ENCODE results near the gene DAO. TPM values are rescaled to one million over a fixed set of nuclear protein-coding genes. Genes with fewer than 3 reads are reported as not detected.

DAO gene
- total RNA-seq, 2 donors from 2014 or later: not detected

- no peaks in the 10 kb centered on the region for H3K36me3 ChIP-seq
- H3K27ac ChIP-seq: no peak overlapping the region
- H3K4me3 ChIP-seq: no peak overlapping the region
- DNase-seq (ENCODE audit: low spot score): no peak
- TF ChIP-seq CTCF (IDR thresholded peaks at IDR 0.05): no peak
- H3K4me1 ChIP-seq: no peaks in the 10 kb centered on the region
- peaks cover 0 to 9% of the 10 kb centered on the region in 2 donors for H3K9me3 ChIP-seq
- H3K27me3 ChIP-seq: no peaks in the 10 kb centered on the region
These were observed 7.2 kb downstream of the DAO start for GRCh38 chr12:108886873-108887629.

GRCh38 chr12:108888031-108888430 is 8.1 kb downstream of the DAO start:
- no peaks in the 10 kb centered on the region for H3K4me1 ChIP-seq
- no peak overlapping the region for H3K4me3 ChIP-seq
- H3K27ac ChIP-seq: no peak overlapping the region
- TF ChIP-seq CTCF (IDR thresholded peaks at IDR 0.05): no peak
- peaks cover 0 to 9% of the 10 kb centered on the region in 2 donors for H3K9me3 ChIP-seq
- no peaks in the 10 kb centered on the region for H3K36me3 ChIP-seq
- no peak for DNase-seq (ENCODE audit: low spot score)
- H3K27me3 ChIP-seq: no peaks in the 10 kb centered on the region

GRCh38 chr12:108890208-108890607 is 10.3 kb downstream of the DAO start:
- no peak for DNase-seq (ENCODE audit: low spot score)
- no peaks in the 10 kb centered on the region for H3K4me1 ChIP-seq
- H3K9me3 ChIP-seq: peaks cover 0 to 9% of the 10 kb centered on the region in 2 donors
- no peak for TF ChIP-seq CTCF (IDR thresholded peaks at IDR 0.05)
- no peaks in the 10 kb centered on the region for H3K27me3 ChIP-seq
- no peak overlapping the region for H3K27ac ChIP-seq
- no peak overlapping the region for H3K4me3 ChIP-seq
- no peaks in the 10 kb centered on the region for H3K36me3 ChIP-seq

GRCh38 chr12:108895220-108895802 is 15.4 kb downstream of the DAO start:
- DNase-seq (ENCODE audit: low spot score): no peak
- H3K9me3 ChIP-seq: peaks cover 0 to 6% of the 10 kb centered on the region in 2 donors
- no peaks in the 10 kb centered on the region for H3K27me3 ChIP-seq
- no peak overlapping the region for H3K27ac ChIP-seq
- no peak overlapping the region for H3K4me3 ChIP-seq
- no peaks in the 10 kb centered on the region for H3K4me1 ChIP-seq
- H3K36me3 ChIP-seq: no peaks in the 10 kb centered on the region
- no peak for TF ChIP-seq CTCF (IDR thresholded peaks at IDR 0.05)

GRCh38 chr12:108896336-108896735 is 16.4 kb downstream of the DAO start:
- H3K27me3 ChIP-seq: no peaks in the 10 kb centered on the region
- no peaks in the 10 kb centered on the region for H3K9me3 ChIP-seq
- no peak for DNase-seq (ENCODE audit: low spot score)
- no peak overlapping the region for H3K4me3 ChIP-seq
- no peak overlapping the region for H3K27ac ChIP-seq
- H3K36me3 ChIP-seq: no peaks in the 10 kb centered on the region
- no peak for TF ChIP-seq CTCF (IDR thresholded peaks at IDR 0.05)
- no peaks in the 10 kb centered on the region for H3K4me1 ChIP-seq

Data from right atrium auricular region (tissue), 2 donors.